Inflammatory macrophage (primary cell): Measurements from ENCODE around the gene PAPSS2.

Experiments used
- DNase-seq, 2 donors: peaks; one replicate each; pipeline ENCODE4 v3.0.0-alpha.2; 2020 to 2022

Gene PAPSS2

GRCh38 chr10:87752566-87752965 is 92.9 kb downstream of the PAPSS2 start:
- DNase-seq = peak in 1 of 2 donors; percentile 38

DNA sequence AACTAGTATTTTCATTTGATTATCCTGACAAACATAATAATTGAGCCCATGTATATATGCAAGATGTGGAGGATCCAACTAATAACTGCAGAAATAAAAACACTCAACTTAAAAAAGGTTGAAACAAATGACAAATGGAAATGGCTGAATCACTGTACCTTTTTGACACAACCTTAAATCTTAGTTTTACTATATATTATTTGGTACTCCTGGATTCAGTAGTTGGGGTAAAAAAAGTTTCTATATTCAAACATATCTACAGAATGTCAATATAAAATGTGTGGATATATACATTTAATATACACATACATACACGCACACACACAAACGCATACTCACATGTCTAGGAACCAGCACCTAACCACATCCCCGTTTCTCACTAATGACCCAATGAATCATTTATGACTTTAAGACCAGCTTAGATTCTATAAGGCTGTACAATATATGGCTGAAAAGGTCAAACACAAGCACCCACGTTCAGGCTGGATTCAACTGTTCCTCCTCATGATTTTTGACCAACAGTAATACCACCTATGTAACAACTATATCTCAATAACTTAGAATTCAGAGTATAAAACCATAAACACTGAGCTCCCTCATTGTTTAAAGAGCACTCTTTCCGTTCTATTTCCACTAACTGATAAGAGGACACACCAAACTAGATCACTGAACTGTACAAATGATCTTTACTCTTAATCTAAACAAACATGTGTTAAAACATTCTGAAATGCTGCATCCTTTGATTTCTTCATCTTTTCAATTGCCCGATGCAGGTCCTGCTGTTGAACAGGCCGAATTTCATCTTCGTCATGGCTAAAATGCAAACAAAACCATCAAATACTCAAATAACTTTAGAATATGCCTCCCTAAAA is 94.6 kb downstream of the PAPSS2 start:
- DNase-seq = peak in 1 of 2 donors; percentile 36

- DNase-seq = no peak
Observed at GRCh38 chr10:87757685-87758084, 98.0 kb downstream of the PAPSS2 start.

GRCh38 chr10:87759551-87759950 is 99.9 kb downstream of the PAPSS2 start:
- DNase-seq = peak in 1 of 2 donors; percentile 10

- peak; percentile 86 to 88 for DNase-seq
Observed at GRCh38 chr10:87760195-87760905, 100.7 kb downstream of the PAPSS2 start.

- DNase-seq = no peak
Observed at GRCh38 chr10:87761153-87761552, 101.5 kb downstream of the PAPSS2 start.

- peak; percentile 50 to 66 for DNase-seq
Observed at GRCh38 chr10:87761892-87762291, 102.2 kb downstream of the PAPSS2 start.

- DNase-seq = no peak
Observed at GRCh38 chr10:87763086-87763861, 103.6 kb downstream of the PAPSS2 start.

DNA sequence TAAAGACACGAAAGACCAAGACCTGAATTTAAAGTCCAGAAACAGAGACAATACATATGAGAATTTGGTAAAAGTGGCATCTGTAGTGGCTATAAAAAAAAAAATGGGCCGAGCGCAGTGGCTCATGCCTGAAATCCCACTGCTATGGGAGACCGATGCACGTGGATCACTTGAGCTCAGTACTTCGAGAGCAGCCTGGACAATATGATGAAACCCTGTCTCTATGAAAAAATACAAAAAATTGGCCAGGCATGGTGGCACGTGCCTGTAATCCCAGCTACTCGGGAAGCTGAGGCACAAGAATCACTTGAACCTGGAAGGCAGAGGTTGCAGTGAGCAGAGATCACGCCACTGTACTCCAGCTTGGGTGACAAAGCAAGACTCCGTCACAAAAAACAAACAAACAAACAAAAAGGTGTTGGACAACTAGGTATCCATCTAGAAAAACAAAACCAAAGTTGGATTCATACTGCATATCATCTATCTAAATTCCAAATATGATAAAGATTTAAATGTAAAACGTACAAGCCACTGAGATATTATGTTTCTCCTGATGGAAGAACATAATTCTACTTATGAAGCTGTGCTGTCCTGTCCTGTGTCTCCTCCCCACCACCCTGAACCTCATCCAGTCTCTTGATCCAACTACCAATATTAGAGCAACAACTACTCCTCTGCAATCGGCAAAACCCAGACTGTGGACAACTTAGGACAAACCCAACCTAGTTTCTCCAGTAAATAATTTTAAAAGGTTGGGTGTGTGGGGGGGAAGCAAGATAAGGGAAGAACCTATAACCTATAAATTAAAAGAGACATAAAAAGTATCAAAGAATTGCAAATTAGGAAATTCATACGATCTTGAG is 104.6 kb downstream of the PAPSS2 start:
- no peak for DNase-seq

DNA sequence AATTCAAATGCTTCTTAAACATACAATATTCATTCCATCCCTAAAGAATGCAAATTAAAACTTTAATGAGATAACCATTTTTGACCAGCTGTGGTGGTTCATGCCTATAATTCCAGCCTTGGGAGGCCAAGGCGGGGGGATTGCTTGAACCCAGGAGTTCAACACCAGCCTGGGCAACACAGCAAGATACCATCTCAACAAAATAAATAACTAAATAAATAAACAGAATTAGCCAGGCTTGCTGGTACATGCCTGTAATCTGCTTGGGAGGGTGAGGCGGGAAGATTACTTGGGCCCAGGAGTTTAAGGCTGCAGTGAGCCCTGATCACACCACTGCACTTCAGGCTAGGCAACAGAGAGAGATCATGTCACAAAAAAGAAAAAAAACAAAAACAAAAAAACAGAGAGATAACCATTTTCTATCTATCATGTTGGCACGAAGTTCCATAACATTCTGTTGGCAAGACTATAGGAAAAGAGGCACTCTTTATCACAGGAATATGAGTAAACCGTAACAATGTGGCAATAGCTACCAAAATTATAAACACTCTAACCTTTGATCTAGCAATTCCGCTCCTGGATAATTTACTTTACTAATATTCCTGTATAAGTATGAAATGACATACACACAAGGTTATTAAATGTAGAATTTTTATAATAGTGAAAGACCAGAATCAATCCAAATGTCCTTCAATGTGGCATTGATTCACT is 106.1 kb downstream of the PAPSS2 start:
- no peak for DNase-seq

DNA sequence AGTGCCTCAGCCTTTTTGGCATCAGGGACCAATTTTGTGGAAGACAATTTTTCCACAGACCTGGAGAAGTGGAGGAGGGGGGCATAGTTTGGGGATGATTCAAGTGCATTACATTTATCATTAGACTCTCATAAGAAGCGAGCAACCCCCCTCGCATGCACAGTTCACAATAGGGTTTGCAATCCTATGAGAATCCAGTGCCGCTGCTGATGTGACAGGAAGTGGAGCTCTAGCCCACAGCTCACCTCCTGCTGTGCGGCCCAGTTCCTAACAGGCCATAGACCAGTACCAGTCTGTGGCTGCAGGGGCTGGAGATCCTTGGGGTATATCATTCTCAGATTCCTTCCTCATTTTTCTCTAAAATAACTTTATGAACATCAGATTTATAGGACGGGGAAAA is 107.6 kb downstream of the PAPSS2 start:
- no peak for DNase-seq

DNA sequence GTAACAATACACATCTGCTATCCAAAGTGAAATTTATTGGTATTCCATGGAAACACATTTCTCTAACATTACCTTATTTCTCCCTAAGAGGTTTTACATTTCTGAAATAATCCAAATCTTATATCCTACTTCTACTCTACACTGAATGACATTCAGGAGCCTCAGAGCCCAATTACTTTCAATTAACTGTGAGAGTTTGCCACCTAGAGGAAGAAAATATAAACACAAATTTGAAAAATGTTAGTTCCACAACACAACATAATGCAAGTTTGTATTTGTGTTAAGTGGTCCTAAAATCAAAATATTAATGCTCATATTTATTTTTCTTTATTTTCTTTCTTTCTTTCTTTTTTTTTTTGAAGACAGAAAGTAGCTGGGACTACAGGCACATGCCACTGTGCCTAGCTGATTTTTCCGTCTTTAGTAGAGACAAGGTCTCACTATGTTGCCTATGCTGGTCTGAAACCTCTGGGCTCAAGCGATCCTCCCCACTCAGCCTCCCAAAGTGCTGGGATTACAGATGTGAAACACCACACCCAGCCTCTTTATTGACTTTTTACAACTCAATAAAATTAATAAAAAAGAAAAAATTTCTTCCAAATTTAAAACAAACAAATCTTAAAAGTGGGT is 112.3 kb downstream of the PAPSS2 start:
- peak; percentile 11 to 61 for DNase-seq

- peak in 1 of 2 donors; percentile 56 for DNase-seq
Observed at GRCh38 chr10:87775766-87776165, 116.1 kb downstream of the PAPSS2 start.

GRCh38 chr10:87776328-87776727 is 116.7 kb downstream of the PAPSS2 start:
- DNase-seq = no peak

- DNase-seq = no peak
Observed at GRCh38 chr10:87781545-87781944, 121.9 kb downstream of the PAPSS2 start.

- DNase-seq = no peak
Observed at GRCh38 chr10:87782721-87783120, 123.0 kb downstream of the PAPSS2 start.

DNA sequence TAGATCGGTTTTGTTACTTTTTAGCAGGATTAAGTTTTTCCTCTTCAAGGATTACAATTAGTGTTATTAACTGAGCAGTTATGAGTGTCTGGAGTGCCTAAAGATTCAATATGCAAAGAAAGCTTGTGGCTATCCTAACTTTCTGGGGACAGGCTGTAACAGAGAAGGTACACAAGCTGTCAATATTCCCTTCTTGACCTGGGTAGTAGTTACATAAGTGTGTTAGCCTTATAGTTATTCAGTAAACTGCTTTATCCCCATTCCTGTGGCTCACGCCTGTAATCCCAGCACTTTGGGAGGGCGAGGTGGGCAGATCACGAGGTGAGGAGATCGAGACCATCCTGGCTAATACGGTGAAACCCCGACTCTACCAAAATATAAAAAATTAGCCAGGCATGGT is 126.7 kb downstream of the PAPSS2 start:
- no peak for DNase-seq

- no peak for DNase-seq
Observed at GRCh38 chr10:87790185-87790584, 130.5 kb downstream of the PAPSS2 start.

DNA sequence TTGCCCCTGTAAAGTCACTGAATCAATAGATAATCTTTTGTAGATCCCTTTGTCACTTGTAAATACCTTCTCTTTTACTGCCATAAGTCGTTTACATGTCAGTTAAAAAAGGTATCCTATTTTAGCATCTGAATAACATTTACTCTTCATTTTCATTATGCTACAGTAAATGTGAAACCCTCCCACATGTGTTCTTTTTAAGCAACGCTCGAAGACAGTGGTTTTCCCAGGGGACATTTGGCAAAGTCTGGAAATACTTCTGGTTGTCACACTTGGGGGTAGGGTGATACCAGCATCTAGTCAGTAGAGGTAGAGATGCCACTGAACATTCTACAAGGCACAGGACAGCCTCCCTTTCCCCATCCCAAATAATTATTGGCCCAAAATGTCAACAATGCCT is 134.6 kb downstream of the PAPSS2 start:
- DNase-seq = no peak
